Measurements from ENCODE around the gene SORCS2. TPM values are rescaled to one million over a fixed set of nuclear protein-coding genes. Genes with fewer than 3 reads are reported as not detected.

The SORCS2 gene
- total RNA-seq, 2 experiments from 2014 or later, result 0.07 TPM

- Mint-ChIP-seq H3K4me3 (no peak overlapping the region), H3K4me1 (ENCODE audit: low read depth) (no peaks in the 10 kb centered on the region), H3K9me3 (peaks cover 34% of the 10 kb centered on the region), H3K27me3 (no peaks in the 10 kb centered on the region), H3K36me3 (peaks cover 12% of the 10 kb centered on the region), H3K27ac (no peak overlapping the region)
- intact Hi-C loops (cut with micrococcal nuclease), result no loop called here
- DNase-seq, result no peak
- CTCF ChIA-PET, result no interaction called here
- POLR2A ChIA-PET, result no interaction called here
Observed at GRCh38 chr4:7556558-7556957, 364.2 kb downstream of the SORCS2 start.

GRCh38 chr4:7557456-7557855, 365.1 kb downstream of the SORCS2 start:
- POLR2A ChIA-PET, result no interaction called here
- no peaks in the 10 kb centered on the region for H3K4me1 Mint-ChIP-seq (ENCODE audit: low read depth)
- CTCF ChIA-PET, result no interaction called here
- peaks cover 12% of the 10 kb centered on the region for H3K36me3 Mint-ChIP-seq
- no peak overlapping the region for H3K4me3 Mint-ChIP-seq
- intact Hi-C loops (cut with micrococcal nuclease), result no loop called here
- no peaks in the 10 kb centered on the region for H3K27me3 Mint-ChIP-seq
- H3K9me3 Mint-ChIP-seq, result peaks cover 34% of the 10 kb centered on the region
- H3K27ac Mint-ChIP-seq, result no peak overlapping the region
- no peak for DNase-seq

- no peak for DNase-seq
- no peak overlapping the region for H3K4me3 Mint-ChIP-seq
- intact Hi-C loops (cut with micrococcal nuclease), result no loop called here
- CTCF ChIA-PET, result no interaction called here
- no peaks in the 10 kb centered on the region for H3K4me1 Mint-ChIP-seq (ENCODE audit: low read depth)
- peaks cover 24% of the 10 kb centered on the region for H3K9me3 Mint-ChIP-seq
- H3K27me3 Mint-ChIP-seq, result no peaks in the 10 kb centered on the region
- no peak overlapping the region for H3K27ac Mint-ChIP-seq
- H3K36me3 Mint-ChIP-seq, result peaks cover 5% of the 10 kb centered on the region
- POLR2A ChIA-PET, result no interaction called here
Observed at GRCh38 chr4:7558436-7558835, 366.1 kb downstream of the SORCS2 start.

GRCh38 chr4:7559316-7559715, 367.0 kb downstream of the SORCS2 start:
- H3K36me3 Mint-ChIP-seq, result no peaks in the 10 kb centered on the region
- CTCF ChIA-PET, result no interaction called here
- H3K4me1 Mint-ChIP-seq (ENCODE audit: low read depth), result no peaks in the 10 kb centered on the region

GRCh38 chr4:7559741-7560395, 367.5 kb downstream of the SORCS2 start:
- ChIA-PET CTCF (no interaction called here), POLR2A (no interaction called here)
- Mint-ChIP-seq H3K9me3 (peaks cover 12% of the 10 kb centered on the region), H3K27me3 (no peaks in the 10 kb centered on the region), H3K36me3 (no peaks in the 10 kb centered on the region), H3K27ac (no peak overlapping the region), H3K4me1 (ENCODE audit: low read depth) (no peaks in the 10 kb centered on the region), H3K4me3 (no peak overlapping the region)
- intact Hi-C loops (cut with micrococcal nuclease), result no loop called here
- DNase-seq, result no peak

More at GRCh38 chr4:7559316-7559715, 367.0 kb downstream of the SORCS2 start:
- no peak for DNase-seq
- Mint-ChIP-seq H3K27me3 (no peaks in the 10 kb centered on the region), H3K9me3 (peaks cover 16% of the 10 kb centered on the region), H3K4me3 (no peak overlapping the region), H3K27ac (no peak overlapping the region)
- POLR2A ChIA-PET, result no interaction called here
- intact Hi-C loops (cut with micrococcal nuclease), result no loop called here

GRCh38 chr4:7561557-7561956, 369.2 kb downstream of the SORCS2 start:
- ChIA-PET CTCF (no interaction called here), POLR2A (no interaction called here)
- no peak for DNase-seq
- H3K27me3 Mint-ChIP-seq, result no peaks in the 10 kb centered on the region
- H3K36me3 Mint-ChIP-seq, result no peaks in the 10 kb centered on the region
- H3K4me3 Mint-ChIP-seq, result no peak overlapping the region
- peaks cover 6% of the 10 kb centered on the region for H3K9me3 Mint-ChIP-seq
- H3K4me1 Mint-ChIP-seq (ENCODE audit: low read depth), result no peaks in the 10 kb centered on the region
- intact Hi-C loops (cut with micrococcal nuclease), result no loop called here
- no peak overlapping the region for H3K27ac Mint-ChIP-seq

GRCh38 chr4:7564242-7564641, 371.9 kb downstream of the SORCS2 start:
- Mint-ChIP-seq H3K4me1 (ENCODE audit: low read depth) (no peaks in the 10 kb centered on the region), H3K4me3 (no peak overlapping the region), H3K9me3 (no peaks in the 10 kb centered on the region), H3K27me3 (no peaks in the 10 kb centered on the region), H3K27ac (no peak overlapping the region), H3K36me3 (no peaks in the 10 kb centered on the region)
- intact Hi-C loops (cut with micrococcal nuclease), result no loop called here
- ChIA-PET POLR2A (no interaction called here), CTCF (interaction anchor here (0.7 kb wide), 1 partner anchor 252 kb away, joined by 3 read pairs; no protein-coding TSS in a partner anchor)
- no peak for DNase-seq

GRCh38 chr4:7565483-7565882, 373.1 kb downstream of the SORCS2 start:
- intact Hi-C loops (cut with micrococcal nuclease), result no loop called here
- no peak for DNase-seq
- ChIA-PET CTCF (no interaction called here), POLR2A (no interaction called here)
- no peaks in the 10 kb centered on the region for H3K4me1 Mint-ChIP-seq (ENCODE audit: low read depth)
- H3K27ac Mint-ChIP-seq, result no peak overlapping the region
- H3K27me3 Mint-ChIP-seq, result no peaks in the 10 kb centered on the region
- H3K36me3 Mint-ChIP-seq, result no peaks in the 10 kb centered on the region
- no peak overlapping the region for H3K4me3 Mint-ChIP-seq
- no peaks in the 10 kb centered on the region for H3K9me3 Mint-ChIP-seq

GRCh38 chr4:7569810-7570783, 377.8 kb downstream of the SORCS2 start:
- POLR2A ChIA-PET, result no interaction called here

GRCh38 chr4:7571001-7571400, 378.7 kb downstream of the SORCS2 start:
- POLR2A ChIA-PET, result no interaction called here

More at GRCh38 chr4:7569810-7570783, 377.8 kb downstream of the SORCS2 start:
- Mint-ChIP-seq H3K27me3 (peaks cover 5% of the 10 kb centered on the region), H3K36me3 (no peaks in the 10 kb centered on the region), H3K4me1 (ENCODE audit: low read depth) (no peaks in the 10 kb centered on the region), H3K27ac (no peak overlapping the region), H3K4me3 (no peak overlapping the region), H3K9me3 (no peaks in the 10 kb centered on the region)
- no peak for DNase-seq
- intact Hi-C loops (cut with micrococcal nuclease), result no loop called here
- CTCF ChIA-PET, result no interaction called here

GRCh38 chr4:7571701-7572100, 379.4 kb downstream of the SORCS2 start:
- peaks cover 5% of the 10 kb centered on the region for H3K27me3 Mint-ChIP-seq
- no peak for DNase-seq
- no peaks in the 10 kb centered on the region for H3K4me1 Mint-ChIP-seq (ENCODE audit: low read depth)
- H3K9me3 Mint-ChIP-seq, result peaks cover 12% of the 10 kb centered on the region
- intact Hi-C loops (cut with micrococcal nuclease), result no loop called here
- H3K27ac Mint-ChIP-seq, result no peak overlapping the region
- peaks cover 3% of the 10 kb centered on the region for H3K36me3 Mint-ChIP-seq
- H3K4me3 Mint-ChIP-seq, result no peak overlapping the region
- ChIA-PET POLR2A (no interaction called here), CTCF (no interaction called here)

More at GRCh38 chr4:7571001-7571400, 378.7 kb downstream of the SORCS2 start:
- intact Hi-C loops (cut with micrococcal nuclease), result no loop called here
- no peak overlapping the region for H3K27ac Mint-ChIP-seq
- H3K9me3 Mint-ChIP-seq, result peaks cover 5% of the 10 kb centered on the region
- peaks cover 3% of the 10 kb centered on the region for H3K36me3 Mint-ChIP-seq
- CTCF ChIA-PET, result no interaction called here
- no peaks in the 10 kb centered on the region for H3K4me1 Mint-ChIP-seq (ENCODE audit: low read depth)
- H3K27me3 Mint-ChIP-seq, result peaks cover 5% of the 10 kb centered on the region
- DNase-seq, result no peak
- no peak overlapping the region for H3K4me3 Mint-ChIP-seq

- Mint-ChIP-seq H3K36me3 (peaks cover 3% of the 10 kb centered on the region), H3K27ac (no peak overlapping the region), H3K4me1 (ENCODE audit: low read depth) (no peaks in the 10 kb centered on the region)
Observed at GRCh38 chr4:7572894-7573293, 380.6 kb downstream of the SORCS2 start.

More at GRCh38 chr4:7572894-7573293, 380.6 kb downstream of the SORCS2 start:
- no peak for DNase-seq
- intact Hi-C loops (cut with micrococcal nuclease), result no loop called here
- peaks cover 5% of the 10 kb centered on the region for H3K27me3 Mint-ChIP-seq
- CTCF ChIA-PET, result no interaction called here
- H3K4me3 Mint-ChIP-seq, result no peak overlapping the region
- H3K9me3 Mint-ChIP-seq, result peaks cover 24% of the 10 kb centered on the region
- POLR2A ChIA-PET, result no interaction called here

Data from activated CD4-positive, alpha-beta memory T cell treated with anti-CD3 and anti-CD28 coated beads for 36 hours (primary cell).